ENCODE measurements around the gene SCN1B. TPM values are rescaled to one million over a fixed set of nuclear protein-coding genes. Genes with fewer than 3 reads are reported as not detected.
"Not testable (repeated sequence)": the region's sequence is repeated elsewhere in the genome, so short reads cannot be mapped to it uniquely, and the experiment has no call there.

SCN1B gene
- total RNA-seq, 2 donors from 2014 or later: 1.4 to 1.5 TPM

- Histone ChIP-seq H3K4me1 (ENCODE audit: control insufficient read depth, insufficient read depth, low read length) (no peaks in the 10 kb centered on the region), H3K27me3 (ENCODE audit: control insufficient read depth, insufficient read depth, low read length, poor library complexity, severe bottlenecking) (no peaks in the 10 kb centered on the region), H3K4me3 (ENCODE audit: low read length) (no peak overlapping the region), H3K9me3 (ENCODE audit: control insufficient read depth, low read length) (no peaks in the 10 kb centered on the region), H3K9ac (ENCODE audit: extremely low read depth, low read length, poor library complexity, severe bottlenecking) (no peak overlapping the region), H3K36me3 (ENCODE audit: control insufficient read depth, insufficient read depth, low read length) (no peaks in the 10 kb centered on the region), H3K27ac (ENCODE audit: low read depth, low read length) (no peak overlapping the region)
- no peak for TF ChIP-seq CTCF (conservative IDR thresholded peaks at IDR 0.05)
- Mint-ChIP-seq H3K4me1 (peaks cover 24% of the 10 kb centered on the region), H3K27ac (peak overlapping the region; percentile 48), H3K9me3 (peaks cover 6% of the 10 kb centered on the region), H3K4me3 (no peak overlapping the region), H3K36me3 (ENCODE audit: low read depth) (peaks cover 4% of the 10 kb centered on the region), H3K27me3 (ENCODE audit: insufficient read depth) (no peaks in the 10 kb centered on the region)
- 74 to 85% methylated on average over 3 to 6 of the region's 8 CpGs for WGBS, 2 experiments (ENCODE audit: insufficient coverage in 1 of 2, insufficient read length in 1 of 2)
- no peak for DNase-seq
Measured at GRCh38 chr19:34997071-34997617, 33.1 kb upstream of the SCN1B start.

- H3K4me3 ChIP-seq (ENCODE audit: low read length); H3K9me3 Mint-ChIP-seq; H3K9me3 ChIP-seq (ENCODE audit: control insufficient read depth, low read length); H3K27ac Mint-ChIP-seq; DNase-seq; H3K4me3 Mint-ChIP-seq; H3K27me3 Mint-ChIP-seq (ENCODE audit: insufficient read depth); H3K27me3 ChIP-seq (ENCODE audit: control insufficient read depth, insufficient read depth, low read length, poor library complexity, severe bottlenecking); H3K4me1 ChIP-seq (ENCODE audit: control insufficient read depth, insufficient read depth, low read length); H3K36me3 Mint-ChIP-seq (ENCODE audit: low read depth); H3K36me3 ChIP-seq (ENCODE audit: control insufficient read depth, insufficient read depth, low read length); H3K9ac ChIP-seq (ENCODE audit: extremely low read depth, low read length, poor library complexity, severe bottlenecking); H3K27ac ChIP-seq (ENCODE audit: low read depth, low read length): not testable (repeated sequence)
- 98% methylated on average over 4 of the region's 7 CpGs; no CpG with 5 or more reads in 1 of the 2 experiments for WGBS, 2 experiments (ENCODE audit: insufficient coverage in 1 of 2, insufficient read length in 1 of 2)
- H3K4me1 Mint-ChIP-seq: peaks cover 34% of the 10 kb centered on the region
Measured at GRCh38 chr19:34998224-34998623, 32.0 kb upstream of the SCN1B start.

- peaks cover 6% of the 10 kb centered on the region for H3K9me3 Mint-ChIP-seq
- H3K27ac ChIP-seq (ENCODE audit: low read depth, low read length): peak overlapping the region; percentile 89
- H3K4me1 ChIP-seq (ENCODE audit: control insufficient read depth, insufficient read depth, low read length): no peaks in the 10 kb centered on the region
- peak overlapping the region; percentile 85 for H3K4me3 Mint-ChIP-seq
- 45 to 53% methylated on average over 9 to 13 of the region's 13 CpGs for WGBS, 2 experiments (ENCODE audit: insufficient coverage in 1 of 2, insufficient read length in 1 of 2)
- DNase-seq: peak; percentile 69
- H3K9me3 ChIP-seq (ENCODE audit: control insufficient read depth, low read length): no peaks in the 10 kb centered on the region
- peaks cover 38% of the 10 kb centered on the region for H3K4me1 Mint-ChIP-seq
- peak overlapping the region; percentile 91 for H3K27ac Mint-ChIP-seq
- no peaks in the 10 kb centered on the region for H3K36me3 ChIP-seq (ENCODE audit: control insufficient read depth, insufficient read depth, low read length)
- H3K27me3 Mint-ChIP-seq (ENCODE audit: insufficient read depth): no peaks in the 10 kb centered on the region
- no peak for TF ChIP-seq CTCF (conservative IDR thresholded peaks at IDR 0.05)
- peaks cover 10% of the 10 kb centered on the region for H3K36me3 Mint-ChIP-seq (ENCODE audit: low read depth)
- no peak overlapping the region for H3K9ac ChIP-seq (ENCODE audit: extremely low read depth, low read length, poor library complexity, severe bottlenecking)
- H3K27me3 ChIP-seq (ENCODE audit: control insufficient read depth, insufficient read depth, low read length, poor library complexity, severe bottlenecking): no peaks in the 10 kb centered on the region
- peak overlapping the region; percentile 79 for H3K4me3 ChIP-seq (ENCODE audit: low read length)
Measured at GRCh38 chr19:34998777-34999497, 31.3 kb upstream of the SCN1B start.

All from endodermal cell (in vitro differentiated cells).